DMS79 treated with DMSO at 0.1 percent for 48 hours (cell line): ENCODE data around the gene NDRG2.
"Not testable (repeated sequence)": the region's sequence is repeated elsewhere in the genome, so short reads cannot be mapped to it uniquely, and the experiment has no call there.

Experiments
- DNase-seq: peaks from one replicate; lab custom pipeline; 2025; lab: John Stamatoyannopoulos, UW

Gene NDRG2

DNA sequence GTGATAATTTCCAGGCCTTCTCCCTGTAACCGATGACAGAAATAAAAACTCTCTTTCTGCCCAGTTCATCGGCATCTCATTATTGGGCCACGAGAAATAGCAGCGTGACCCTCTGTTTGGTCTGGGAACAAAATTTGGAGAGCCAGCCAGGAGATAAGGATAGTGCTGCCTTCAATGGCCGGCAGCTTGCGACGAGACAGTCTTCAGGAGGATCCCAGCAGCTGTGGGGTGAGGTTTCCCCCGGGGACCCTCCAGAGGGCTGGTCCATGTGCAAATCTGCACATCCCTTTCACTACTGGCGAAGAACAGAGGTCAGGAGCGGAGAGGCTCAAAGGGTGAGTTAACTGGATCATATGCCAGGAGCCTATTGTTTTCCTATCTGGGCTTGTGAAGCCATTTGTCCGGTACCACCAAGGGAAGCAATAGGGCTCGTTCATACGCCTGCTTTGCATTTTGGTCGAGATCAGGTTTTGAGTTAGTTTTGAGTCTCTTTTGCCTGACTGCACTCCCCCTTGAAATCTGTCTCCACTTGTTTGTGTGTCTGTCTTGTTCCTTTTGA, 21.0 kb downstream of the NDRG2 start:
- no peak for DNase-seq

DNA sequence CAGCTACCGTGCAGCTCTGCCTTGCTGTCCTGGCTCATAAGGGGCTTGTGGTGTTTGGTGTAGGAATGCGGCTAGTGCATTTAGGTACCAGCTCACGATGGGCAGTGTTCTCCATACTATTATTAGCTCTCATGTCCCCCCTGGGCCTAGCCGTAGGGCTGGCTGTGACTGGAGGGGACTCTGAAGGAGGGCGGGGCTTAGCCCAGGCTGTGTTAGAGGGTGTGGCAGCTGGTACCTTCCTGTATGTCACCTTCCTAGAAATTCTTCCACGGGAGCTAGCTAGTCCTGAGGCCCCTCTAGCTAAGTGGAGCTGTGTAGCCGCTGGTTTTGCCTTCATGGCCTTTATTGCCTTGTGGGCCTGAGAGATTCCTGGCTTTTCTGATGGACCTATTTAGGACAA, 23.6 kb downstream of the NDRG2 start:
- no peak for DNase-seq

DNA sequence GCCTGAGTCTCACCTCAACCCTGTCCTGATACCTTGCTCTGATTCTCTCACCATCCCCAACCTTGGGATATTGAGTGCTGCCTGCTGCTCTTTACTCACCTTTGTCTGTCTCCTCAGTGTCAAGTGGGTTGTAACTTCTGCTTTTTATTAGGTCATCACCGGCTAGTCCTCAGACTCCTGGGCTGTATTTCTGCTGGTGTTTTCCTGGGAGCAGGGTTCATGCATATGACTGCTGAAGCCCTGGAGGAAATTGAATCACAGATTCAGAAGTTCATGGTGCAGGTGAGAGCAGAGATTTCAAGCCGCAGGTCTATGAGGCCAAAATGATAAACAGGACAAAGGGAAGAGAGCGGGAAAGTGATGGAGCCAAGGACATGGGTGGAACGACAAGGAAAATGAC, 25.3 kb downstream of the NDRG2 start:
- no peak for DNase-seq

DNA sequence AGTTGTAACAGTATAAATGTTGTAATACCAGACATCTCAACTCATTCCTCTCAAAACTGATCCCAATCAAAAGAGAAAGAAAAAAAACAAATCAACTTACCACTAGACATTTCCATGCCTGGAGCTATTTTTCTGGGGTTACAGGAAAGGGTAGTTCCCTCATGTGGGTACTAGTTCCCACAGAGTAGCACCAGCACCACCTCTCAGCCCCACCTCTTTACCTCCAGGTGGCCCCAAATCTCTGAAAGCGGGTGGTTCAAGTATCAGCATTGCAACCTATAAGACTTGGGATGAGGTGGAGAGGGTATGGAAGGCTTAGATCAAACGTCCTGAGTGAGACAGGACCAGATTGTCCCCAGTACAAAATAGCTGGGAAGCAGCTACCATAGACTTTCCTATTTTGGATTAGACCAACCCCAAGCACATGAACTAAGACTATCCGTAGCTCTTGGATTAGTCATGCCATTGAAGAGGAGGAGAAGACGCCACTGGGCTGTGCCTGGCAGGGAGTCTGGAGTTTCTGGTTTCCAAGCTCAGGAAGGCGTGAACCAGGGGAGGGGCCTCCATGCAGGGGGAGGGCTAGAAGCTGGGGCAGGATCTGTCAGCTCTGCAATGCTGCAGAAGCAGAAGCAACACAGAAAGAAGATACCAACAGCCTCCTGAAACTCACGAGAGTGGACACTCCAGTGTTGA, 26.0 kb downstream of the NDRG2 start, which contains the start of gene SLC39A2:
TSS of gene SLC39A2 (plus strand) at position 620 of the 693 bp plus-strand sequence. CDS start 154 bp downstream, outside the sequence.
- DNase-seq = no peak

DNA sequence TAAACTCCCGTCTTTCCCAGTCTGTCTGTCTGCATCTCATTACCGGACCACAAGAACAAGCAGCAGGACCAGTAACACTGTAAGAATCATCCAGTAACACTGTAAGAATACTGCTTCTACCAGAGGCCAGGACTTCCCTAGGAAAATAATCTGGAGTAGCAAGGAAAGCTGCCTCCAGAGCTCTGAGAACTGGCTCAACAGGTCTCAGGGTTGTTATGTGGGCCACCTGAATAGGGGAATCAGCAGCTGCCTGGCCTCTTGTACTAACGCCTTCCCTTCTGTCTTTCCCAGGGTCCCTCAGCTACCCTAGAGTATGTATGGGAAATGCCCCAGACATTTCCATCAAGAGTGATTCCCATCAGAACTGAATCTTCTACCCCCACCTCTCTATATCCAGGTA, 26.7 kb downstream of the NDRG2 start:
- DNase-seq = no peak

DNA sequence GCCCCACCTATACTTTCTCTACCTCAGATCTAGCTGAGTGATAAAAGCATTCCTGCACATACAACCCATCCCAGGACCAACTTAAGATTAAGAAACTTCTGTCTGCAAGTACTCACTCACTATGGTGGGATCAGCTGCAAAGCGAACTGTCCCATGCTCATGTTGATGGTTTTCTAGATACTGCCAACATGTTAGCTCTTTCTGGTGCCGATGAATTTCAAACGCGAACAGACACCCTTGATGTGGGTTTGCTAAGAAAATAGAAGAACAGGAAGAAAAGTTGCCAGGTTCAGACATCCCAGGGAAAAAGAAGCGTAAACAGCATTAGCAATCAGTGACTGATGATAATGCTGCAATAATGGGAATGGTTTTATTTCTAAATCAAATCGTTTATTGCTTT, 27.3 kb downstream of the NDRG2 start:
- no peak for DNase-seq

DNA sequence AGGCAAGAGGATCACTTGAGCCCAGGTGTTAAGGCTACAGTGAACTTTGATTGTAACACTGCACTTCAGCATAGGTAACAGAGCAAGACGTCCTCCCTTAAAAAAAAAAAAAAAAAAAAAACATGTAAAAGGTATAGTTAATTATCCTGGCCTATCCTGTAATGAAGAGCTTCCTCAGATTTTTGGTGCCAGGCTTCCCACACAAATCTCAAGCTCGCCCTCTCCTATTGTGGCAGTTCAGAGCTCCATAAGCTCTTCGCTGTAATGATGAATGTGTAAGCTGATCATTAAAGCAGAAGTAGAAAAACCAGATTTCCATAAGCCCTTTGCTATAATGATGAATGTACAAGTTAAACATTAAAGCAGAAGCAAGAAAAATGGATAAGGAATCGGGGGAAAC, 27.7 kb downstream of the NDRG2 start:
- DNase-seq = no peak

DNA sequence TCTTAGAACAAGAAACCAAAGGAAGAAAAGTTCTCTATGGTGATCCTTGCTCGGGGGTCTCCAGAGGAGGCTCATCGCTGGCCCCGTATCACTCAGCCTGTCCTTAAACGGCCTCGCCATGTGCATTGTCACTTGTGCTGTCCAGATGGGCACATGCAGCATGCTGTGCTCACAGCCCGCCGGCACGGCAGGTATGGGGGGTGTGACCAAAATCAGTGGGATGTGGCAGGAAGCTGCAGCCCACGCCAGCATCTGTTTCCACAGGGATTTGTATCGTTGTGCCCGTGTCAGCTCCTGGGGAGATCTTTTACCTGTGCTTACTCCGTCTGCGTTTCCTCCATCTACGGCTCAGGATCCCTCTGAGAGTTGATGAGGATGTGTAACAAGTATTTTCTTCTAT, 28.3 kb downstream of the NDRG2 start:
- no peak for DNase-seq

DNA sequence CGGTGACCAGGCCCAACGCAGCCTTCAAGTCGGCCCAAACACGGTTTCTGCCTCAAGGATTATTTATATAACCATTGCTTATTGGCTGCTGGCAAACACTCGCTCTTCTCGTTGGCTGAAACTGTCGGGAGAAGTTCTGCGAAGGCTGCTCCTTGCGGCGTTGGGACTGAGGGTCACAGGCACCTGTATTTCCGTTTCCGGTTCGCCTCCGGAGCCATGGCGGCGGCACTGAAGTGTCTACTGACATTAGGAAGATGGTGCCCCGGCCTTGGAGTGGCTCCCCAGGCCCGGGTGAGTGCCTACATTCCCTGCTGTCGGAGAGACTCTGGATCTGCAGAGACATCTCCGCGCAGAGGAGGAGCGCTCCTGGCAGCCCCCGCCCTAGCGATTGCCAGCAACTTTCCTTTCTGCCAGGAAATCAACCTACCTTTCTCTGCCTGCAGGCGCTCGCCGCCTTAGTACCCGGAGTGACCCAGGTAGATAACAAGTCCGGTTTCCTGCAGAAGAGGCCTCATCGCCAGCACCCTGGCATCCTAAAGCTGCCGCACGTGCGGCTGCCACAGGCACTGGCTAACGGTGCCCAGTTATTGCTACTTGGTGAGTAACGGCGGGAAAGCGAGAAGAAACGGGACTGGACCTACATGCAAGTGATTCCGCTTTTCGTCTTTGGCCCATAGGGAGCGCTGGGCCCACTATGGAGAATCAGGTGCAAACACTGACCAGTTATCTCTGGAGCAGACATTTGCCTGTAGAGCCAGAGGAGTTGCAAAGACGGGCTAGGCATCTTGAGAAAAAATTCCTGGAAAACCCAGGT, 34.9 kb downstream of the NDRG2 start, which contains the start of gene METTL17:
TSS of gene METTL17 (plus strand) at position 194 of the 814 bp plus-strand sequence. CDS start at position 217, 23 bp downstream.
- DNase-seq = peak; percentile 98

DNA sequence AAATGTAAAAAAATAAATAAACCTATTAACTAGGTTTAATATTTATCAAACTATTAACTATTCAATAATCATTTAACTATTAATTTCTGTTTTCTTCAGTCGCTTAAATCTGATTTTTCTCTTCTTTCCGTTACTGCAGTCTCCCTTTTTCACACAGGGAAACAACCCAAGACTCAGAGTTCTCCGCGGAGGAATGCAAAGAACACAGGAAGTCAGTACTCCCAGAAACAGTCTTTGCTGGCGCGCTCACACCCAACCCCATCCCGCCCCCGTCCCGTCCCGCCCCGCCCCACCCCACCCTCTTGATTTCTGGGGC, 35.4 kb downstream of the NDRG2 start:
- no peak for DNase-seq

DNA sequence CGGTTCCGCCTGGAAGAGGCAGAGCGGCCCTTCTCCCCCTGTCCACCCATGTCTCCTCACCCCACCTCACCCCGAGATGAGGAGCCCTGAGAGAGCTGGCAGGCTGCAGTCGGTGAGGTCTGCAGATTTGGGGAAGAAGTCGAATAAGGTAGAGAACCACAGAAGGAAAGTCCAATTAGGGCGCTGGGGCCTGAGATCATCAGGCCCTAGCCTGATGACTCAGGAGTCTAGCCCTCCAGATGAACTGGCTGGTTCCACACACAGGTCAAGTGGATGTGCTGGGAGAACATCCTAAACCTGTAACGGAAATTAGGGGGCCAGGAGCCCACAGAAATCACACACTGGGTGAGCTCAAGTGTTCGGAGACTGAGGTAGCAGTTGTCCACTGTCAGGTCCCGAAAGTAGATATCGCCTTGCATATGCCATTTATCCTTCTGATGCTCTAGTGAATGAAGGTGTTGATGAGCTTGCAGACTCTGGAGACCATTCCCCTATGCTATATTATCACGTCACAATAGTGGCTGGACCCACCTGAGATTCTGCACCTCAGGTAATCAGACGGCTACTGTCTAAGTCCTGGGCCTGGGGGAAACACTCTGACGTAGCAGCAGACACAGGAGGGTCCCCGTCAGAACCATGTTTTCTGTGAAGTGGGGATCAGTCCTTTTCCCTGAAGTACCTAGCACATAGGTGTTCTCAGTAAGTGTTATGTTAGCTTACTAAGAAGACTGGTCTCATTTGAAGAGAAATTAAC, 36.0 kb downstream of the NDRG2 start:
- DNase-seq = no peak

DNA sequence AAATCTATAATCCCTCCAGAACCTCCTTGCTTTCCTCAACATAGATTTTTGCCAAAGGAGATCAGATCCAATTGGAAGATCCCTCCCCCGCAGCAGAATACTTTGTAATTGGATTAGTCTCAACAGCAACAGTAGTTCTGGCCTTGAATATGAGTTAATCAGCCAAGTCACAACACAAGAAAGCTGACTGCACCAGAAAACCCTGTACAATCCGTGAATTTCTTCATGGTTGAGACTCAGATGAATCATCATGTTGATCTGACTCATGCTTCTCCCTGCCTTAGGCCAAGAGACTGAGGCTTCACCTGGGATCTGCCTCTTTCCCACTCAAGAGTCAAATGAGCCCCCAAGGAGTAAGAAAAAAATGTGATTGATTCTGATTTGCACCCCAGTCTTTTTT, 38.0 kb downstream of the NDRG2 start:
- no peak for DNase-seq

DNA sequence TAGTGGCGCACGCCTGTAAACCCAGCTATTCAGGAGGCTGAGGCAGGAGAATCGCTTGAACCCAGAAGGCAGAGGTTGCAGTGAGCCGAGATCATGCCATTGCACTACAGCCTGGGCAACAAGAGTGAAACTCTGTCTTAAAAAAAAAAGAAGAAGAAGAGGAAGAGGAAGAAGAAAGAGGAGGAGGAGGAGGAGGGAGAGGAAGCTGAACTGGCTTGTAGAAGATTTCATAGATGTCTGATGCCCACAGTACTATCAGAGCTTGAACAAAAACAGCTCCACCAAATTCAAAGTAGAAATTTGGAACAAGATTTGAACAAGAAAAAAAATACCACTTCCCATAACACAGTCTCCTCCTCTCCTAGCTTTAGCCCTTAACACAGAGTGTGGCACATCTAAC, 39.2 kb downstream of the NDRG2 start:
- DNase-seq = not testable (repeated sequence)

DNA sequence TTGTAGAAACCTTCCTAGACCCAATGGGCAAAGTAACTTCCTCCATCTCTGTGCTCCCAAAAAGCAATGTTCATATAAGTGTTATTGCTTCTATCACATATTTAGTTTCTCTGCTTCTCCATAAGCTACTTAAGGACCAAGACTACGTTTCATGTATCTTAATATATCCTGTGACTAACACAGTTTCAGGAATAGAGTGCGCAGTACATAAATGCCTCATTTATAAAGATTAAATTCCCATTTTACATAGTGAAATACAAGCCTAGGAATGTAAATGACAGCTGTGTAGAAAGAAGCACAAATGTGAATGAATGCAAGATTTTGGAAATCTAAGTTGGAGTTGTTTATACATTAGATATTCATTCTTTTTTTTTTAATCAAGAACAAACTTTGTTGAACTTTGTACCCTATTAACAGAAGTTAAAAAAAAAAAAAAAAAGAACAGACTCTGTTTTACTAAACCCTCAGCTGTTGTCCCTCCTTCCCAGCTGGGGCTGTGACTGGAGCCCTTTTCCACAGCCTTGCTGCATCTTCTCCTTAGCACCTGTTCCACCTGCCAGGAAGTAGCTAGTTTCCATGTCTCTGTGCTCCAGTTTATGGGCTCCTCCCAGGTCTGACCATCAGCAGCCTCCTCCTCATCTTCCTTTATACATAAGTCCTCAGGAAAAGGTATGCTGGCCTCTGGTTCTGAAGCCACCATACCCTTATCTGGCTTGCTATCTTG, 42.1 kb downstream of the NDRG2 start:
- no peak for DNase-seq

DNA sequence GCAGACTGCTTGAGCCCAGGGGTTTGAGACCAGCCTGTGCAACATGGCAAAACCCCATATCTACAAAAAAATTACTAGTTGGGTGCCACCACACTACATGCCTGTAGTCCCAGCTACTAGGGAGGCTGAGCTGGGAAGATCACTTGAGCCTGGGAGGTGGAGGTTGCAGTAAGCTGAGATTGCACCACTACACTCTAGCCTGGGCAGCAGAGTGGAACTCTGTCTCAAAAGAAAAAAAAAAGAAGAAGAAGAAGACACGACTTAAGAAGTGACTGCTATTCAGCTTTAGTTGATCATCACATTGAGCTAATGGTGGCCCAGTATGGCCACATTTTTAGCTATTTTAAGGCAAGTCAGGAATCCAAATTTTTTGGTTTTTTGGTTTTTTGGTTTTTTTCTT, 44.0 kb downstream of the NDRG2 start:
- DNase-seq = no peak

DNA sequence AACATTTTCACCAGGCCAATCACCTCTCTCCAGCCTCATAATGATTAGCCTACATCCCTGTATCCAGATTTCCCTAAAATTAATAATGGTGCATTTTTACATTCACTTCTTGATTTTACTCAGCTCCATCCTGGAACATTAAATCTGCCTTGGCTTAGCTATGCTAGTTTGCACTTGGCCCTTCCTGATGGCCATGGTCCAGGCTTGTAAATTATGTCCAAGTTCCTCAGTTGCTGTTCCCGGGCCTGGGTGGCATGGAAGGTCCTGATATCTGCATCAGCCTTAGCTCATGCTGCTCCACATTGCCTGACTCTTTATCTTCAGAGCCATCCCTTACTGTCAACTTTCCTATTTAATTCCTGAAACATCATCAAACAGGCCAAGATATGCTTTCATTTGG, 46.2 kb downstream of the NDRG2 start:
- no peak for DNase-seq

DNA sequence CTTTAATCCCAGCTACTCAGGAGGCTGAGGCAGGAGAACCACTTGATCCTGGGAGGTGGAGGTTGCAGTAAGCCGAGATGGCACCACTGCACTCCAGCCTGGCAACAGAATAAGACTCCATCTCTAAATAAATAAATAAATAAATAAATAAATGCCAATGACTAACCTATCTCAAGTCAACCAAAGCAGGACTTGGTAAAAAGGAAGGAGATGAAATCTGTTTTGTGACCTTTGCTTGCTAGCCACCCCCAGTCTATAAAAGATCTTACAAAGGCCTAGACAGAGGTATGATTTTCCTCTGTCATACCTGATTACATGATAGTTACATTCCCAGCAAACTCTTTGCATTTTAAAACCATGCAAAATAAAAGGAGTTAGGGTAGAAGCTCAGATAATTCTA, 48.6 kb downstream of the NDRG2 start:
- DNase-seq = no peak

DNA sequence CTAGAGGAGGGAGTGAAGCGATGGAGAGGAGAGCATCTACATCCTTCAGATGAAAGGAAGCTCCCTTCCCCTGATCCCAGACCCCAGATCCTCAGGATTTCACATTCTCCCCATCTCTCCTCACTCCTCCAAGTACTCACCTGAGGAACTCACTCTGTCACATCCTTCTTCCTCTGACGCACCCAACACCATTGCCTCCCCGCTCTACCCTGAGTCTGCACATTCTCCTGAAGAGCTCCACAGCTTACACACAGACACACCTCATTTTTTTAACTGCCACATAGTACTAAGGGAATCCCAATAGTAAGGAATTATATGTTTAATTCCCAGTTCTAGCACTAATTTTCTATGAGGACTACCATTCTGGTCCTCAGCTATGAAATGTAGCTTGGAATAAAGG, 51.4 kb downstream of the NDRG2 start:
- DNase-seq = no peak

DNA sequence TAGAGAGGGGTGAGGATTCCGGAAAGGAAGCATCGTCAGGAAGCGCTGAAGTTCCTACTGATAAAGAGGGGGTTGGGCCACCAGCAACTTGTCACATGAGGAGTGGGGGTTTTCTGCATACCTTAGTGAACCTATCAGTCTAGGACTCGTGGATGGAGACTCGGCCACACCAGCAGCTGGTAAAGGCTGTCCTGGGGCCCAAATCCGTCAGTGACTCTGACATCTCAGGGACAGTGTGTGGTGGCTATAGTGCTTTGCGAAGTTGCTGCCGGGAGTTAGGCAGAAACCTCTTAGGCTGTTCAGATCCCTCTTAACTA, 53.2 kb downstream of the NDRG2 start:
- DNase-seq = no peak

DNA sequence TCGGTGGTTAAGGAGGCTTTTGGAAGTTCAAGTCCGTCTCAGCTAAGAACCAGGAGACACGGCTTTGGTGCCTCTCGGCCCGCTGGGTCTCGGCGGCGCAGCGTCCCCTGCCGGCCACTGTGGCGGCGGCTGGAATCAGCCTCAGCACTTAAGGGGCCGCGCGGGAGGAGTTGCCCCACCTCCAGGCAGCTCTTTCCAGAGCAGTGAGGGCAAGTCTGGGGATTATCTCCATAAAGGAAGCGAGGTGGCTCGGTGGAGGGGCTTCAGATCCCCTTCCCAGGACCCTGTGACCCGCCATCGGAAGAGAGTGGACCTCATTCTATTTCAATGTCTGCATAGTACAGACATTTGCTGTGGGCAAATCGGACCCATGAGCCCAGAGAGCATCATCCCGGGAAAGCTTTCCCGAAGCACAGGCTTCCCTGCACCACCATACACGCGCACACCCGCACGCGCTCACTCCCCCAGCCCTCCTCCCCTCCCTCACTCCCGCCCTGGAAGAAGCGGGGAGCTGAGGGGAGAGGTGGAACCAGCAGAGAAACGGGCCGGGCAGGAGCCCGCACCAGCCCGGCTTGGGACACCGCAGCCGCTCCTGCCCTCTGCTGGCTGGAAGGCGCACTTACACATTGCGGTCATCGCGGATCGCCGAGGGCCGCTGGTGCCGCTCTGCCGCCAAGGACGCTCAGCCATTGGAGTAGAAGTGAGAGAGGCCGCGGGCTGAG, 53.7 kb downstream of the NDRG2 start:
- DNase-seq = peak; percentile 94

DNA sequence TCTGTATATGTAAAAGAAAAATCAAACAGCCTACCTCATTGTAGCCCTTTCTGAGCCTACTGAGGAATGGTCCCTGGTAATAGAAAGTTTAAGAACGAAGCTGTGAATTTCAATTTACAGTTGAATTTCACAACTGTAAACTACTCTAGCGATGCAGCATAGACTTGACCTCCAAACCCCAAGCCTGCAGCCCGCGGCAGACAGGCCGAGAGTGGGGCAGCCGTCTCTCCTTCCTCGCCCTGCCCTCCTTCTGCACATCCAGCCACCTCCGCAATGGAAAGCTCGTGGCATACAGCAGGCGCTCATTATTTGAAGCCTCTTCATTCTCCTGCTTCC, 54.2 kb downstream of the NDRG2 start:
- DNase-seq = no peak

DNA sequence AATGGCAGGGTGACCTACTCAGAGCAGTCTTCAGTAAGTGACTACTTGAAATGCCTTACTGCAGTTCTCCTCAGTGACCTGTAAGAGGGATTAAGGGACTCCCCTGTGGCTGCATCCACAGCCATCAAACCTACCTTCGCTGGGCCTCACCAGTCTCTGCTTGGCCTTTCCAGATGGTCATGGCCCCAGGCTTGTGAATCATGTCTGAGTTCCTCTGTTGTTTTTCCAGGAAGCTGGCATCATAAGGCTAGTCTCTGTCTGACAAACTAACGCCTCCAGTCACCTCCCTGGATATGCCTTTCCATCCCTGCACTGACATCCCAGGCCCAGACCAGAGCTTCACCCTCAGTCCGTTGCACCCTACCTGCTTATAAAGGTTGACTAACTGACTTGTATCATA, 55.5 kb downstream of the NDRG2 start:
- no peak for DNase-seq
